GM23248 (cell line): Measurements from ENCODE around the gene MAP6. TPM values are rescaled to one million over a fixed set of nuclear protein-coding genes. Genes with fewer than 3 reads are reported as not detected.
A peak's percentile ranks its signal among the peaks of the same experiment; 100 is the strongest.

ENCODE experiments used
- DNase-seq: peaks from one replicate; pipeline ENCODE4 v3.0.0-alpha.2; 2015
- H2AFZ ChIP-seq: fragments of 200-600 bp; sonication (generic); 2 replicates; pipeline ENCODE4 v1.6.1; 2016; ENCODE audit warnings: antibody characterized with exemption
- H3F3A ChIP-seq: fragments of 200-600 bp; sonication (generic); 2 replicates; pipeline ENCODE4 v1.6.1; 2016; ENCODE audit warnings: mild to moderate bottlenecking, antibody characterized with exemption, mixed run types; ENCODE audit not compliant: insufficient read depth
- H3K27ac ChIP-seq: fragments of 200-600 bp; sonication (generic); 2 replicates; pipeline ENCODE4 v1.5.1; 2016; ENCODE audit warnings: mild to moderate bottlenecking
- H3K27me3 ChIP-seq: fragments of 200-600 bp; sonication (generic); replicated peaks from 2 replicates; pipeline ENCODE4 v1.6.1; 2016; ENCODE audit warnings: mild to moderate bottlenecking; ENCODE audit not compliant: insufficient read depth
- H3K36me3 ChIP-seq: fragments of 200-600 bp; sonication (generic); 2 replicates; pipeline ENCODE4 v1.6.1; 2016; ENCODE audit warnings: low read depth, mild to moderate bottlenecking
- H3K4me1 ChIP-seq: fragments of 200-600 bp; sonication (generic); 2 replicates; pipeline ENCODE4 v1.6.1; 2016; ENCODE audit warnings: mild to moderate bottlenecking; ENCODE audit not compliant: insufficient read depth
- H3K4me2 ChIP-seq: fragments of 200-600 bp; sonication (generic); one replicate; pipeline ENCODE4 v1.6.1; 2016; ENCODE audit warnings: mild to moderate bottlenecking; ENCODE audit not compliant: unreplicated experiment
- H3K4me3 ChIP-seq: fragments of 200-600 bp; sonication (generic); 2 replicates; pipeline ENCODE4 v1.5.1; 2016; ENCODE audit warnings: mild to moderate bottlenecking
- H3K79me2 ChIP-seq: fragments of 200-600 bp; sonication (generic); 2 replicates; pipeline ENCODE4 v1.6.1; 2016; ENCODE audit warnings: mild to moderate bottlenecking; ENCODE audit not compliant: insufficient read depth
- H3K9ac ChIP-seq: fragments of 200-600 bp; sonication (generic); 2 replicates; pipeline ENCODE4 v1.6.1; 2016; ENCODE audit warnings: mild to moderate bottlenecking
- H3K9me2 ChIP-seq: fragments of 200-600 bp; sonication (generic); 2 replicates; pipeline ENCODE4 v1.6.1; 2016; ENCODE audit warnings: mixed run types, mild to moderate bottlenecking, moderate library complexity; ENCODE audit not compliant: insufficient read depth
- H3K9me3 ChIP-seq: fragments of 200-600 bp; sonication (generic); one replicate; pipeline ENCODE4 v1.6.1; 2017; ENCODE audit warnings: low read depth
- H4K20me1 ChIP-seq: fragments of 200-600 bp; sonication (generic); 2 replicates; pipeline ENCODE4 v1.6.0; 2016; ENCODE audit not compliant: insufficient read depth
- EZH2 ChIP-seq: fragments of 200-600 bp; sonication (generic); IDR thresholded peaks from 2 replicates; pipeline ENCODE4 v1.6.1; 2018; ENCODE audit warnings: antibody characterized with exemption, mild to moderate bottlenecking; ENCODE audit not compliant: insufficient read depth, poor library complexity, severe bottlenecking
- EZH2phosphoT487 ChIP-seq: fragments of 200-600 bp; sonication (generic); IDR thresholded peaks from 2 replicates; pipeline ENCODE4 v1.6.1; 2018; ENCODE audit warnings: antibody characterized with exemption, moderate library complexity, mild to moderate bottlenecking, low read depth; ENCODE audit not compliant: insufficient read depth
- WGBS, 2 experiments: methylation state at CpG; one replicate each; pipeline ENCODE4 v1.1.6; 2015 to 2017; ENCODE audit warnings: low lambda C conversion rate in 2 of 2, low coverage in 1 of 2; ENCODE audit errors: missing lambda C conversion rate in 2 of 2; 5-methylcytosine and 5-hydroxymethylcytosine counted together
- in situ Hi-C: fragments of 300-500 bp; cut with MboI; formaldehyde crosslinking; loops from 2 replicates; pipeline ENCODE4 v1.15.0; 2020
- polyA plus RNA-seq: library from polyadenylated mRNA; unstranded; fragments of >200 nt; fragmentation: Nextera tagmentation; extraction: Ambion mirVana; gene quantifications from 2 replicates; pipeline ENCODE4 v1.2.1, GENCODE V29; 2016
- total RNA-seq: library from RNA; depleted of rRNA; stranded (reverse); fragments of >200 nt; shearing (Covaris generic); gene quantifications from 2 replicates; pipeline ENCODE4 v1.2.3, GENCODE V29; 2014; rRNA removed

Gene MAP6
- 5.2 and 9.9 TPM in 2 replicates for total RNA-seq
- 3.0 and 3.4 TPM in 2 replicates for polyA plus RNA-seq

DNA sequence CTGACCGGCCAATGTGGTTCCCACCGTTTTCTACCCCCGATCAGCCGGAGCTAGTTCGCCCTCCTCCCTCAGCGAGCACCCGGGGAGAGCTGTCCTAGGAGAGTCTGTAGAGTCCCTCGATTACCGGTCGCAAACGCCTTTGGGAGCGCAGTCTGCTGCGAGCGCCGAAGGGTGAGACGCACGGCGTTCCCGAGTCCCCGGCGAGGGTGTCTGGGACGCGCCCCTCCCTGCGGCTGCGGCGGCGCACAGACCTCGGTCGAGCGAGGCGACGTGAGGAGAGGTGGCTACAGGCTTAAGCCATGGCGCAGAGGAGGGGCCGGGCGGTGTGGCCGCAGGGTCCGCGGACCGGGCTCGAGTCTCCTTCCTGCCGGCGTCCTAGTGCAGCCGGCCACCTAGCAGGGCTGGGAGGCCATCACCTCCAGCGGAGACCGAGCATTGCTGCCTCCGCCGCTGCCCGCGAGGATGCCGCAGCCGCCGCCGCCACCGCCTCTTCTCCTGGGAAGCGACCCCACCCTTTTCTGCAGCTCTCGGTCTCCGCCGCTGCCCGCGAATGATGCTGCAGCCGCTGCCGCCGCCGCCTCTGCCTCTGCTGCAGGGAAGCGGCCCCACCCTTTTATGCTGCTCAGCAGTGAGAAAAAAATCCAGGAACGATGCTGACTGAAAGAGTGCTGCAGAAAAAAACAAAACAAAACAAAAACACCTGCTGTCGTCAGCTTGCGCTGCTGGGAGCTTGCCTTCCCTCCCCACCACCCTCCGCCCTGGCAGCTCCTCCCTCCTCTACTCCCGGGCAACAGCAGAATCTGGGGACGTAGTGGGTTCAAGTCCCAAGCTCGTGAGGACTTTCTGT lies at the start of gene MAP6:
MAP6 (minus strand) TSS at position 588 of the 847 bp plus-strand sequence. CDS start 669 bp downstream, outside the sequence.
- Histone ChIP-seq H3K9me2 (no peaks in the 10 kb centered on the region), H4K20me1 (no peaks in the 10 kb centered on the region), H3F3A (no peaks in the 10 kb centered on the region), H3K36me3 (no peaks in the 10 kb centered on the region), H3K9me3 (no peaks in the 10 kb centered on the region), H3K27me3 (peaks cover 33% of the 10 kb centered on the region), H2AFZ (peak within 1 kb of the TSS; percentile 84), H3K9ac (peak within 1 kb of the TSS; percentile 48), H3K4me2 (peak within 1 kb of the TSS; percentile 79), H3K79me2 (no peaks in the 10 kb centered on the region), H3K4me3 (peak within 1 kb of the TSS; percentile 70), H3K4me1 (no peaks in the 10 kb centered on the region), H3K27ac (no peak within 1 kb of the TSS)
- 2 to 3% methylated on average over 55 to 61 of the region's 72 CpGs for WGBS, 2 experiments
- peak; percentile 71 for DNase-seq
- in situ Hi-C loops: no loop called here
- no peak for TF ChIP-seq EZH2
- TF ChIP-seq EZH2phosphoT487: no peak

DNA sequence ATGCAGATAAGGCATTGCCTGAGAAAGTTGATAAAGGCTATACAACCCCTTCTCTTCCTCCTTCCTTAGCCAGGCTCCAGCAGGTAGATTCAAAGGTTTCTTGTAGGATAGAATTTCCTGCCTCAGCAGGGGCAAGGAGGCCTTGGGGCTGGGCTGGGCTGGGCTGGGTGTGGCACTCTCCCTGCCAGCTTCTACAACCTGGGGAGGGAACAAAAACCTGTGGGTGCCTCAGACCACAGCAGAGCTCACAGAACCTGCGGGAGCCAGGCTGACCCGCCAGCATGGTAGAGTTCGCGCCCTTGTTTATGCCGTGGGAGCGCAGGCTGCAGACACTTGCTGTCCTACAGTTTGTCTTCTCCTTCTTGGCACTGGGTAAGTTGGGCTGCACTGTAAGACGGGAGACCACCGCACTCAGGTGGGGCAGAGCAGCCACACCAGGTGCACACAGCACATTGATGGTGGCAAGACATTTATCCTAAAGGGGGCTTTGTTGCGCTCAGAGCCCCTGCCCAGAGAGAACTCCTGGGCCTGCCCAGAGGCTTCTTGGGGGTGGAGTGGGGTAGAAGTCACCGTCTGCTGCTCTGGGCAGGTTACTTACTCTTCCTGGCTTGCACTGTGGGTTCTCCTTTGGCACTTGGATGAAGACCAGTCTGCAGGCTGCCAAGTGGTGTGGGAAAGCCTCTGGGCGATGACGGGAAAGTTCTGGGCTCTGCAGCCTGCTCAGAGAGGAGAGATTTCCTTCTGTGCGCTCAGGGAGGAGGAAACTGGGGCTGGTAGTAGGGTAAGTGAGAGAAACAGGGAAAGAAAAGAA lies 49.0 kb upstream of the MAP6 start, which contains the start of gene MOGAT2:
MOGAT2 (plus strand) TSS at position 231 of the 811 bp plus-strand sequence; CDS start at position 282, 51 bp downstream.
- H3K4me2 ChIP-seq: no peak within 1 kb of the TSS
- H3K27me3 ChIP-seq: no peaks in the 10 kb centered on the region
- no peak within 1 kb of the TSS for H2AFZ ChIP-seq
- H3K4me3 ChIP-seq: no peak within 1 kb of the TSS
- H3K79me2 ChIP-seq: no peaks in the 10 kb centered on the region
- no peak for TF ChIP-seq EZH2
- no peak for TF ChIP-seq EZH2phosphoT487
- no peaks in the 10 kb centered on the region for H3K36me3 ChIP-seq
- H4K20me1 ChIP-seq: no peaks in the 10 kb centered on the region
- WGBS, 2 experiments: 82% methylated on average over 13 of the region's 13 CpGs
- H3K27ac ChIP-seq: no peak within 1 kb of the TSS
- no peak for DNase-seq
- H3K9ac ChIP-seq: no peak within 1 kb of the TSS
- H3F3A ChIP-seq: no peaks in the 10 kb centered on the region
- in situ Hi-C loops: loop anchor here (10.0 kb wide), 1 partner anchor 147 kb away; no protein-coding TSS in a partner anchor
- H3K4me1 ChIP-seq: no peaks in the 10 kb centered on the region
- H3K9me2 ChIP-seq: no peaks in the 10 kb centered on the region
- H3K9me3 ChIP-seq: no peaks in the 10 kb centered on the region

DNA sequence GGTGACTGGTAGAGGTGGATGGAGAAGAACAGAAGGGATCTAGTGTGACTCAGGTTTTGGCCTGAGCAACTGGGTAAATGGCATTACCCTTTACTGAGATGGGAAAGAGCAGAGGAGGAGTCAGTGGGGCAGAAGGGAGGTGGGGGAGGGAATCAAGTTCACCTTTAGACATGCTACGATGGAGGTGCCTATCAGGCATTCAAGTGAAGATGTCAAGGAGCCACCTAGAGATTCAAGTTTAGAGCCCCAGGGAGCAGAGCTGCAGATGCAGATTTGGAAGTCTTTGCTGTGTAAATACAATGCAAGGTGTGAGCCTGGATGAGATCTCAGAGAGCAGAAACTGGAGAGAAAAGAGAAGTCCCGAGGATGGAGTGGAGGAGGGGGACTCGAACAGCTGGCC lies 47.8 kb upstream of the MAP6 start:
- H3K9ac ChIP-seq: no peak overlapping the region
- H2AFZ ChIP-seq: no peak overlapping the region
- in situ Hi-C loops: loop anchor here (10.0 kb wide), 1 partner anchor 148 kb away; no protein-coding TSS in a partner anchor

DNA sequence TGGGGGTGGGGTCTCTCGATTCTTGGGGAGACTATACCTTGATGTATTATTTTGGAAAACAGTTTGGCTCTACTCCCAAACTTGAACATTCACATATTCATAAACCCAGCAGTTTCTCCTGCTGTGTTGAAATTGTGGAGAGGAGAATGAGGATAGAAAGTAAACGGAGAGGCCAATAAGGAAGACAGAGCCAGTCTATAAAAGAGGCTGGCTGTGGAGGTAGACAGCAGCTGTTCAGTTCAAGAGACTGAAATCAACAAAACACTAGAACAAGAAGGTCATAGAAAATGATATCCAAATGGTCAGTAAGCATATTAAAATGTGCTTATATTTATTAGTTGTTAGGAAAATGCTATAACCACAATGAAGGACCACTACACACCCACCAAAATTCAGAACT lies 46.9 kb upstream of the MAP6 start:
- Histone ChIP-seq H3K27me3 (no peaks in the 10 kb centered on the region), H3K9me3 (no peaks in the 10 kb centered on the region), H4K20me1 (no peaks in the 10 kb centered on the region), H2AFZ (no peak overlapping the region), H3K4me3 (no peak overlapping the region), H3K79me2 (no peaks in the 10 kb centered on the region), H3K36me3 (no peaks in the 10 kb centered on the region), H3K9ac (no peak overlapping the region), H3K4me1 (no peaks in the 10 kb centered on the region), H3K27ac (no peak overlapping the region), H3K9me2 (no peaks in the 10 kb centered on the region), H3F3A (no peaks in the 10 kb centered on the region), H3K4me2 (no peak overlapping the region)
- DNase-seq: no peak
- no peak for TF ChIP-seq EZH2
- no peak for TF ChIP-seq EZH2phosphoT487
- 45 to 53% methylated on average over 2 of the region's 2 CpGs for WGBS, 2 experiments
- in situ Hi-C loops: loop anchor here (10.0 kb wide), 1 partner anchor 149 kb away; no protein-coding TSS in a partner anchor

More for the DNA sequence above, 47.8 kb upstream of the MAP6 start:
- Histone ChIP-seq H3K4me2 (no peak overlapping the region), H3K9me2 (no peaks in the 10 kb centered on the region), H3K4me1 (no peaks in the 10 kb centered on the region), H3K36me3 (no peaks in the 10 kb centered on the region), H3F3A (no peaks in the 10 kb centered on the region), H3K9me3 (no peaks in the 10 kb centered on the region), H4K20me1 (no peaks in the 10 kb centered on the region), H3K79me2 (no peaks in the 10 kb centered on the region), H3K4me3 (no peak overlapping the region), H3K27ac (no peak overlapping the region), H3K27me3 (no peaks in the 10 kb centered on the region)
- 32 to 37% methylated on average over 3 of the region's 3 CpGs for WGBS, 2 experiments
- TF ChIP-seq EZH2phosphoT487 (no peak), EZH2 (no peak)
- DNase-seq: no peak
